ENCODE data around the gene UBAC2. TPM values are rescaled to one million over a fixed set of nuclear protein-coding genes. Genes with fewer than 3 reads are reported as not detected.

Gene UBAC2
- total RNA-seq, 3 donors from 2014 or later = 57.4 to 74.2 (median 67.5) TPM

DNA sequence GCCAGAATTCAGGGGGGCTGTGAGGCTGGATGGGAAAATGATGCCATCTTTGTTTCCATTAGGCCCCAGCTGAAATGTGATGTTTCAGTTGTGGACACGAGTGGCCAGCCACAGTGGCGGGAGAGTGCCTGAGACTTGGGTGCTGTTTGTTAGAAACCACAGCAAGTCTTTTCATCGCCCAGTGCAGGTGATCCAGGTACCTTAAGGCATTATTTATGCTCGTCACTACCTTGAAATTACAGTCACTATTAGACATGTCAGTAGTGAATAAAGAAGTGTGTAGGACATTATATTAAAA lies 218.1 kb downstream of the UBAC2 start:
- no peaks in the 10 kb centered on the region for H3K9me3 ChIP-seq
- no peaks in the 10 kb centered on the region for H3K36me3 ChIP-seq (ENCODE audit: low read depth)
- no peak for TF ChIP-seq CTCF (IDR thresholded peaks at IDR 0.05)
- H3K4me3 ChIP-seq = no peak overlapping the region
- DNase-seq (no peak), ATAC-seq (no peak)
- intact Hi-C loops (cut with DNase I, micrococcal nuclease) = no loop called here
- H3K4me1 ChIP-seq (ENCODE audit: low read depth) = no peaks in the 10 kb centered on the region

DNA sequence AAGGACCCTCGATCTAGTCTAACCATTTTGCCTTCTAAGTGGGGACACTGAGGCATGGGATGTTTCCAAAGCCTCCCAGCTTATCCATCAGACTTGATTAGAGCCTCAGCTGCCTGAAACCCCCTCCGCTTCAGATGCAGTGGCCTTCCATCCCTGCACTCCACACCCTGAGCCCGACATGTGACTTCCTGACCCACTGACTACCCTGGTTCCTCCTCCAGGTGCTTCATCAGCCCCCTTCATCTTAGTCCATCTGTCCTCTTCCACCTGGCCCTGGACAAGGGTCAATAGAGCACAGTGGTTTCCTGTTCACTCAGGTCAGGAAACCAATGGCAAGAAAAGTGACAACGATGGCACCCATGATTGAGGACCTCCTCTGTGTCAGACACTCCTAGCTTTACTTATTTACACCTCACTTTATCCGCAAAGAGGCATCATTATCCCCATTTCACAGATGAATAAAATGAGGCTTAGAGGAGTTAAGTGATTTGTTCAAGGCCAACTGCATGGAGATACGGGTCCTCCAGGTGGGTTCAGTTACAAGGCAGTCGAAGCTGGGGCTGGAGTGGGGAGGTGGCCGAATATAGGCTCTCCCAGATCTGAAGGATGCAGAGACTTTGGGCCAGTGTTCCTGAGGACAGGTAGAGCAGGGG lies 219.1 kb downstream of the UBAC2 start:
- Histone ChIP-seq H3K4me1 (ENCODE audit: low read depth) (no peaks in the 10 kb centered on the region), H3K36me3 (ENCODE audit: low read depth) (no peaks in the 10 kb centered on the region), H3K9me3 (no peaks in the 10 kb centered on the region), H3K4me3 (no peak overlapping the region)
- intact Hi-C loops (cut with DNase I, micrococcal nuclease) = loop anchor here in 1 of 2 donors (5.0 kb wide), 1 partner anchor 32 kb away; no protein-coding TSS in a partner anchor
- DNase-seq = no peak
- TF ChIP-seq CTCF (IDR thresholded peaks at IDR 0.05) = no peak
- ATAC-seq = no peak

DNA sequence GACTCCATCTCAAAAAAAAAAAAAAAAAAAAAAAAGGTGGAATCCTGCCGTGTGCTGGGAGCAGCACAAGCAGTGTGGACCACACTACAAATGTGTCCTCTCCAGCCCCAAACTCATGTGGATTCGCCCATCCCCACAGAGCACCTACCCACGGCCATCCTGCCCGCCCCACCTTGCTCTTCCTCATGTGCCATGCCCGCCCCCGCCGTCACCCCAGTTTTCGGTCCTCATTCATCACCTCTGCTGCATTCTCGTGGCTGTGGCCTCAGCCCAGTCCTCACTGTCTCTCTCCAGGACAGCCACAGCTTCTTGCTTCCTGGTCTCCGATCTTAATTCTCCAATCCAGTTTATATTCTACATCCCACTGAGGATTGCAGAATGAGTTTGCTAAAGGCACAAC lies 220.6 kb downstream of the UBAC2 start:
- no peak overlapping the region for H3K4me3 ChIP-seq
- no peaks in the 10 kb centered on the region for H3K4me1 ChIP-seq (ENCODE audit: low read depth)
- H3K36me3 ChIP-seq (ENCODE audit: low read depth) = no peaks in the 10 kb centered on the region
- DNase-seq = no peak
- no peak for TF ChIP-seq CTCF (IDR thresholded peaks at IDR 0.05)
- intact Hi-C loops (cut with DNase I, micrococcal nuclease) = loop anchor here in 1 of 2 donors (5.0 kb wide), 1 partner anchor 34 kb away; no protein-coding TSS in a partner anchor
- no peaks in the 10 kb centered on the region for H3K9me3 ChIP-seq
- ATAC-seq = no peak

DNA sequence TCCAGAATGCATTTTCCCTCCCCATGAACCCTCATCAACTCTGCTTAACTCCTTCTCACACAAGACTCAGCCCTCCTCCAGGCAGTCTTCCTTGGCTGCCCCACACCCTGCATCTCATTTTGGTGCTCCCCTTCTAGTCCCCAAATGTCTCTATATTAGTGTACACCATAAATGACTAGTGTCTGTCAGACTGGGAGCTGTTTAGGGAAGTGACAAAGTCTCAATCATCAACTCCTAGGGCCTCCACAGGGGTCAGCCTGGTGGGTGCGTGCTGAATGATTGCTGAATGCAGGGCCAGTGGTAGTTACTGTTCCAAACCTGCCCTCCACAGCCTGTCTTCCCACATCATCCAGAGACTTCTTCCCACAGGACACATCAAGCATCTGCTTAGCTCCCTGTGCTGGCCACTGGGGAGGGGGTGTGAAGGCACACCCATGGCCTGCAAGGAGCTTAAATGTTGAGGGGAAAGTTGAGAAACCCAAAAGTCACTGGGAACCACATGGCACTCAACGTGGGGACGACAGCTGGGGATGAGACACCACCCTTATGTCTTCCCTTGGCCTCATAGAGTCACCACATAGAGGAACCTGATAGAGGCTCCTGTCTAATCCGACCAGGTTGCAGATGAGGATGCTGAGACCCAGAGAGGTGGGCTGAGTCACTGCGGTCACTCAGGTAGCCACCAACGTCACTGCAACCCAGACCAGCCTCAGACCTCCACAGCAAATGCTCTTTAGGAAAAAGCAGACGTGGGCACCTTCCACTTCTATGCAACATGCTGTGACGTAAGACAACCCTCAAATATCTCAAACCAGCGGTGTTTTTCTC lies 221.3 kb downstream of the UBAC2 start:
- TF ChIP-seq CTCF (IDR thresholded peaks at IDR 0.05) = no peak
- intact Hi-C loops (cut with DNase I, micrococcal nuclease) = loop anchor here in 1 of 2 donors (5.0 kb wide), 1 partner anchor 35 kb away; no protein-coding TSS in a partner anchor
- Histone ChIP-seq H3K36me3 (ENCODE audit: low read depth) (no peaks in the 10 kb centered on the region), H3K9me3 (no peaks in the 10 kb centered on the region), H3K4me3 (no peak overlapping the region), H3K4me1 (ENCODE audit: low read depth) (no peaks in the 10 kb centered on the region)
- DNase-seq = no peak
- no peak for ATAC-seq

DNA sequence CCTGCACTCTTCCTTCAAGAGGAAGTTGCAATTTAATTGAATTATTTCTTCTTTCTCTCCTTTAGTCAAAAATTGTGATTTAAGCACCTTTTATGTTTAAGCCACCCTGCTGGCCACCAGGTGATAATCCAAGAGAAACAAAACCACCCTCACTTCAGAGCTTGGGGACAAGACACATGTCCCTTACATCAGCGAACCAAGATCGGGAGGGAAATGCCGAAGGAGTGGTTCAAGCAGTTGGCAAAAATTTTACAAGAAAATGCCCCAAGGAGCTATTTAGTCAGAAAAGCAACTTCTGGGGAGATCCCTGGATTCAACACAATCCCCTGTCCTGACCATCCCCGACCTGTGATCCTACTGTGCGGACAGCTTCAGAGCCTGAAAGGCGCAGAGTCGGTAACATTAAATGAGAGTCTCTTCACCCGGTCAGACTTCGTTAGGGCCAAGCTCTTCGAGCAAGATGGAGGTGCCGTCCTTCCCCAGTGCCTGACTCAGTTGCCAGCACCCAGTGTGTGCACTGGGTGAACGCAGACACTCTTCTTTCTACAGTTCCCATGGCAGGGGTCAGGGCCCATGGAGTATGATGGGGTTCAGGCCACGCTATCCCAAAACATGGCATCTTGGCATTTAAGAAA lies 222.0 kb downstream of the UBAC2 start:
- H3K4me1 ChIP-seq (ENCODE audit: low read depth) = no peaks in the 10 kb centered on the region
- H3K36me3 ChIP-seq (ENCODE audit: low read depth) = no peaks in the 10 kb centered on the region
- H3K9me3 ChIP-seq = no peaks in the 10 kb centered on the region
- no peak overlapping the region for H3K4me3 ChIP-seq
- DNase-seq (no peak), ATAC-seq (no peak)
- TF ChIP-seq CTCF (IDR thresholded peaks at IDR 0.05) = no peak
- intact Hi-C loops (cut with DNase I, micrococcal nuclease) = loop anchor here in 1 of 2 donors (5.0 kb wide), 1 partner anchor 35 kb away; no protein-coding TSS in a partner anchor
